ENCODE measurements around the gene C1QA.

C1QA gene

GRCh38 chr1:22629886-22630285 is 6.5 kb upstream of the C1QA start:
- DNase-seq (ENCODE audit: low read depth), result no peak
- no peak overlapping the region for H3K4me3 ChIP-seq (ENCODE audit: low read depth, low read length)
- TF ChIP-seq POLR2A (IDR thresholded peaks at IDR 0.05; ENCODE audit: extremely low read depth, insufficient read length) (no peak), CTCF (IDR thresholded peaks at IDR 0.05; ENCODE audit: low read depth, low read length) (no peak)

GRCh38 chr1:22633697-22634463 is 2.5 kb upstream of the C1QA start:
- DNase-seq (ENCODE audit: low read depth), result no peak
- no peak overlapping the region for H3K4me3 ChIP-seq (ENCODE audit: low read depth, low read length)
- no peak for TF ChIP-seq CTCF (IDR thresholded peaks at IDR 0.05; ENCODE audit: low read depth, low read length)
- no peak for TF ChIP-seq MYC (IDR thresholded peaks at IDR 0.05; ENCODE audit: low read depth, low read length)
- TF ChIP-seq POLR2A (IDR thresholded peaks at IDR 0.05; ENCODE audit: extremely low read depth, insufficient read length), result no peak
- no peak for TF ChIP-seq MAX (IDR thresholded peaks at IDR 0.05; ENCODE audit: low read depth, low read length)

- DNase-seq (ENCODE audit: low read depth), result no peak
- TF ChIP-seq MYC (IDR thresholded peaks at IDR 0.05; ENCODE audit: low read depth, low read length) (no peak), MAX (IDR thresholded peaks at IDR 0.05; ENCODE audit: low read depth, low read length) (no peak), CTCF (IDR thresholded peaks at IDR 0.05; ENCODE audit: low read depth, low read length) (no peak), POLR2A (IDR thresholded peaks at IDR 0.05; ENCODE audit: extremely low read depth, insufficient read length) (no peak)
- H3K4me3 ChIP-seq (ENCODE audit: low read depth, low read length), result no peak overlapping the region
Measured at GRCh38 chr1:22635436-22635835, 992 bp upstream of the C1QA start.

- DNase-seq (ENCODE audit: low read depth), result no peak
- no peak overlapping the region for H3K4me3 ChIP-seq (ENCODE audit: low read depth, low read length)
- no peak for TF ChIP-seq POLR2A (IDR thresholded peaks at IDR 0.05; ENCODE audit: extremely low read depth, insufficient read length)
- no peak for TF ChIP-seq MAX (IDR thresholded peaks at IDR 0.05; ENCODE audit: low read depth, low read length)
- TF ChIP-seq MYC (IDR thresholded peaks at IDR 0.05; ENCODE audit: low read depth, low read length), result no peak
- TF ChIP-seq CTCF (IDR thresholded peaks at IDR 0.05; ENCODE audit: low read depth, low read length), result no peak
Measured at GRCh38 chr1:22636927-22637326, 499 bp downstream of the C1QA start.

- TF ChIP-seq MYC (IDR thresholded peaks at IDR 0.05; ENCODE audit: low read depth, low read length) (no peak), MAX (IDR thresholded peaks at IDR 0.05; ENCODE audit: low read depth, low read length) (no peak), CTCF (IDR thresholded peaks at IDR 0.05; ENCODE audit: low read depth, low read length) (no peak), POLR2A (IDR thresholded peaks at IDR 0.05; ENCODE audit: extremely low read depth, insufficient read length) (no peak)
- no peak for DNase-seq (ENCODE audit: low read depth)
- no peak overlapping the region for H3K4me3 ChIP-seq (ENCODE audit: low read depth, low read length)
Measured at GRCh38 chr1:22637907-22638445, 1.5 kb downstream of the C1QA start.

Data from NB4 (cell line).